GM12864 (cell line): ENCODE data around the gene ANXA1.
"Not testable (repeated sequence)": the region's sequence is repeated elsewhere in the genome, so short reads cannot be mapped to it uniquely, and the experiment has no call there.

Experiments used
- DNase-seq: peaks from one replicate; pipeline ENCODE4 v3.0.0-alpha.2; 2011; ENCODE audit warnings: low read depth
- H3K4me3 ChIP-seq: 2 replicates; pipeline ENCODE4 v1.5.1; 2011; ENCODE audit warnings: mild to moderate bottlenecking, low read depth, low read length, control low read depth
- TF ChIP-seq, protein P1 (sequence below): IDR thresholded peaks from 2 replicates; pipeline ENCODE4 v1.5.1; 2011; ENCODE audit warnings: low read depth, mild to moderate bottlenecking, moderate library complexity, low read length, control low read depth, inconsistent platforms; ENCODE audit errors: missing control alignments

ANXA1 gene

DNA sequence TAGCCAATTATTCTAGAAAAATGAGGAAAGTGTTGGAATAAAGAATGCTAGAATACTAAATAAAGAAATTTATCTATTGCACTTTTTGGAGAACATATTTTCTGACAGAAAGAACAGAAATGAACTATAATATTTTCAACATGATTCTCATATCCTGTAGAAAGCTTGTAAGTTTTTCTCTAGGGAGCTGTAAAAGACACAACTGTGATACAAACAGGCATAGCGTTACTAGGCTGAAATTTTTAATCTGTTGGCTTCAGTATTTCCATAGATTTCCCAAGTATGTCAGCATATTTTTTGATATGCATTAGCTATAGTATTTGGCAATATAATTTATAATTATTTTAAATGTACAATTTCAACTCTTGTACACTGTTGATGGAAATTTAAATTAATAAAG lies 31.3 kb downstream of the ANXA1 start:
- DNase-seq: no peak
- TF ChIP-seq, protein P1, sequence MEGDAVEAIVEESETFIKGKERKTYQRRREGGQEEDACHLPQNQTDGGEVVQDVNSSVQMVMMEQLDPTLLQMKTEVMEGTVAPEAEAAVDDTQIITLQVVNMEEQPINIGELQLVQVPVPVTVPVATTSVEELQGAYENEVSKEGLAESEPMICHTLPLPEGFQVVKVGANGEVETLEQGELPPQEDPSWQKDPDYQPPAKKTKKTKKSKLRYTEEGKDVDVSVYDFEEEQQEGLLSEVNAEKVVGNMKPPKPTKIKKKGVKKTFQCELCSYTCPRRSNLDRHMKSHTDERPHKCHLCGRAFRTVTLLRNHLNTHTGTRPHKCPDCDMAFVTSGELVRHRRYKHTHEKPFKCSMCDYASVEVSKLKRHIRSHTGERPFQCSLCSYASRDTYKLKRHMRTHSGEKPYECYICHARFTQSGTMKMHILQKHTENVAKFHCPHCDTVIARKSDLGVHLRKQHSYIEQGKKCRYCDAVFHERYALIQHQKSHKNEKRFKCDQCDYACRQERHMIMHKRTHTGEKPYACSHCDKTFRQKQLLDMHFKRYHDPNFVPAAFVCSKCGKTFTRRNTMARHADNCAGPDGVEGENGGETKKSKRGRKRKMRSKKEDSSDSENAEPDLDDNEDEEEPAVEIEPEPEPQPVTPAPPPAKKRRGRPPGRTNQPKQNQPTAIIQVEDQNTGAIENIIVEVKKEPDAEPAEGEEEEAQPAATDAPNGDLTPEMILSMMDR: no peak

DNA sequence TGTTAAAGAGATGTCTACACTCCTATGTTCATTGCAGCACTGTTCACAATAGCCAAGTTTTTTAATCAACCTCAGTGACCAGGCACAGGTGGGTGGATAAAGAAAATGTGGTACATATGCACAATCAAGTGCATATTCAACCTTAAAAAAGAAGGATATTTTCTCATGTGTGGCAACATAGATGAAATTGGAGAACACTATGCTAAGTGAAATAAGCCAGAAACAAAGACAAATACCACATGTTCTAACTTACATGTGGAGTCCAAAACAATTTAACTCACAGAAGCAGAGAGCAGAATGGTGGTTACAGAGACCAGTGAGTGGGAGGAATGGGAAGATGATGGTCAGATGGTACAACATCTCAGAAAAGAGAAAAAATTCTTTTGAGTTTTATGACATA lies 31.8 kb downstream of the ANXA1 start:
- H3K4me3 ChIP-seq: no peak overlapping the region
- TF ChIP-seq, protein P1: no peak
- DNase-seq: no peak

More for the DNA sequence above, 31.3 kb downstream of the ANXA1 start:
- no peak overlapping the region for H3K4me3 ChIP-seq

DNA sequence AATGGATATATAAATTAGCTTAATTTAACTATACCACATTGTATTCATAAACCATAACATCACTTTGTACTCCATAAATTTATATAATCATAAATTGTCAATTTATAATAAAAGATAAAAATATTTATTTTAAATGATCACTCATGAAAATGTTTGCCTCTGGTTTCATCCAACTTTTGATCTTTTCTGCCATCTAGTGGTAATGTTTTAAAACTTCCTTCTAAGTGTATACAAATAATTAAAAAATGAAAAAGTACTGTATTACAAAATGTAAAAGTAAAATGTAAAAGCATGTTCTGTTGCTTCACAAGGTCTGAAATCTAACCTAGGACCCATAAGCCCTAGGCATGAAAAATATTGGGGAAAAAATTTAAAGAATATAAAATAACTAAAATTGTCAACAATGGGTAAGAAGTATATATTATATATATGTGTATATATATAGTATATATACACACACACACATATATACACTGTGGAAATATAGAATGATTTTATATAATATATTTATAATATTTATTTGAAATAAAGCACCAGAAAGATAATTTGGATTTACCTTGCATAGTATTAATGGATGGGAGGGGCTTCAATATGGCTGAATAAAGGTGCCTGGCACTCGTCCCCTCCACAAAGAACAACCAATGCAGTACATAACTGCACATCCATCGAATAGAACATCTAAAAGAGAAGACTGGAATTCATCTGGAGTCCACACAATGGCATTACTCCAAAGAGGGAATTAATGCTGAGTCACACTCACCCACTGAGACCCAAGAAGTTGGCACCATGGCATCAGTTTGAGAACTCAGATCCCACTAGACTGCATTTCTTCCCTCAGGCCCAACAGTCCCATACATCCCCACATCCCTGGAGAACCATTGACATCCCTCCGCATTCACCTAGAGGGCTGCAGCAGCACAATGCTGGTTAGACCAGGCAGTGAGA lies 32.5 kb downstream of the ANXA1 start:
- no peak overlapping the region for H3K4me3 ChIP-seq
- TF ChIP-seq, protein P1: no peak
- peak; percentile 8 for DNase-seq

DNA sequence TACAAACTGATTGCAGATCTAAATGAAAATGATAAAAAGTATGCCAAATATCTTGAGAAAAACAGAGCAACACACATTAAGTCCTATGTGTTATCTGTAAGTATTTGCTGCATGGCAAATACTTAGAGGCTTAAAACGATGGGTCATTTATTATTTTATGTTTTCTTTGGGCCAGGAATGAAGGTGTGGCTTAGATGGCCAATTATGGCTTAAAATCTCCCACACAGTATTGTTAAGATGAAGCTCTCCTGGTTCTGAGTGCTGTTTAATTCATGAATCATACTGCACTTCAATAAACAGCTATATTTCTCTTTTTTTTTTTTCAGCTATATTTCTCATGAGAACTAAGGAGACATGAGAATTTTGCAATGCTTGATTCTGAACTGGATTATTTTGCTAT lies 39.4 kb downstream of the ANXA1 start:
- DNase-seq, H3K4me3 ChIP-seq: not testable (repeated sequence)

DNA sequence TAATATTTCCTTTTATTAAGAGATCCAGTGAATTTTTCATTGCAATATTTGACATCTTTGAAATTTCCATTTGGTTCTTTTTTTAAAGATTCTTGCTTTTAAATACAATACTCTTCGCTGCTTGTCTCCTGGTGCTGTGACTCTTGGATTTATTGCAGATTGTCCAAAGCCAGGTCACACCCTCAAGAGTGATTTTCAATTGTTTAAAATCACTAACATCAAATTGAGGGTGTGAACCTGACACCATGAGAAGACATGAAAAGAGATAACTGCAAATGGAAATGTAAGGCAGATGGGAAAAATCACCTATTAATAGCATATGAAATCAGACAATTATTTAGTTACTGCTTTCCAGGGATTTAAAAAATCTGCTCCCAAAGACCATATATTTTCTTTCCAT lies 42.6 kb downstream of the ANXA1 start:
- TF ChIP-seq, protein P1: no peak
- DNase-seq: no peak

DNA sequence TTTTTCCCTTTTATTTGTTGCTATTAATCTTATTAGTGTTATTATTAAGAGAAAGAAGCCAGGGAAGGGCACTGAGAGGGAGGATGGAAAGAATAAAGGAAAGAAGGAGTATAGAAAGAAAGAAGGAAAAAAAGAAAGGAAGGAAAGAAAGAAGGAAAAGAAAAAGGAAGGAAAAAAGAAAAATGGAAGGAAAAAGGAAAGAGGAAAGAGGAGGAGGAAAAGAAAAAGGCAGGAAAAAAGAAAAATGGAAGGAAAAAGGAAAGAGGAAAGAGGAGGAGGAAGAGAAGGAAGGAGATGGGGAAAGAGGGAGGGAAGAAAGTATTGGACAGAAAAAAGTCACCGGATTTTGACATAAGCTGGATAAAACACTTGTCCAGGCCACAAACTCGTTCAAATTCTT lies 47.8 kb downstream of the ANXA1 start:
- TF ChIP-seq, protein P1: no peak
- no peak overlapping the region for H3K4me3 ChIP-seq
- DNase-seq: no peak

More for the DNA sequence above, 42.6 kb downstream of the ANXA1 start:
- no peak overlapping the region for H3K4me3 ChIP-seq

DNA sequence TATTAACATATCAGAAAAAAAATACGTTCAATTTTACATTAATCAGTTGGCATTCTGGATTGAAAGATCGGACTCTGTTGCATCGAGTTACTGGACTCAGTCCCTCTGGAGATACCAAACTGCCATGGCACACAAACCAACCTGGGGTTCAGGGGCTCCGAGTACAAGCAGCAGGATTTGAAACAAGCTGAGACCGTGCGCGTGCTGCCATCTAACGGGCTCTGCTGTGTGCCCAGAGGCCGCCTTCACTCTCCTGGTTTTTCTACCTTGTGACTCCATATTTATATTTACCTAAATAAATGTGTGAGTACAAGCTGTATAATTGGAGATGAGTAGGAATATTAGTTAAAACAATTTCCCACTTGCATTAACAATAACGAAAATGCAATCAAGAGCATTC lies 48.2 kb downstream of the ANXA1 start:
- no peak for DNase-seq
- TF ChIP-seq, protein P1: no peak
- H3K4me3 ChIP-seq: no peak overlapping the region
